ENCODE results near the gene BCAS3. TPM values are rescaled to one million over a fixed set of nuclear protein-coding genes. Genes with fewer than 3 reads are reported as not detected.
"Not testable (repeated sequence)": the region's sequence is repeated elsewhere in the genome, so short reads cannot be mapped to it uniquely, and the experiment has no call there.

BCAS3 gene
- total RNA-seq, 1 donor from 2014 or later = 12.5 TPM

DNA sequence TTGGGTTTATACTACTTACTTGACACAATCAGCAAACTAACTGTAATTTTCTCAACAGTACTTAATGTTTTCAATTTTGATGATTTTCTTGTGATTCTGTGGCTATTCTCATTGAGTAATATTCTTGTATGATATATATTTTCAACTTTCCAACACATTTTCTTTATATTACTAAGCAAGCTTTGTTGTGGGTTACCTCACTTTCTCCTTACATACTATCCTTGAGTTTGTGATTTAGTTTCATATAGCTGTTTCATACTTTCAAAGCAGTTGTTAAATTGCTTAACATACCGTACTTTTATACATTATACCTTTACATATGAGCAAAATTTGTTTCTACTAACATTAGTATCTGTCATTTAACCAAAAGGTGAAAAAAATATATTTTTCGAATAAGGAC lies 197.1 kb downstream of the BCAS3 start:
- intact Hi-C loops (cut with micrococcal nuclease) = no loop called here

DNA sequence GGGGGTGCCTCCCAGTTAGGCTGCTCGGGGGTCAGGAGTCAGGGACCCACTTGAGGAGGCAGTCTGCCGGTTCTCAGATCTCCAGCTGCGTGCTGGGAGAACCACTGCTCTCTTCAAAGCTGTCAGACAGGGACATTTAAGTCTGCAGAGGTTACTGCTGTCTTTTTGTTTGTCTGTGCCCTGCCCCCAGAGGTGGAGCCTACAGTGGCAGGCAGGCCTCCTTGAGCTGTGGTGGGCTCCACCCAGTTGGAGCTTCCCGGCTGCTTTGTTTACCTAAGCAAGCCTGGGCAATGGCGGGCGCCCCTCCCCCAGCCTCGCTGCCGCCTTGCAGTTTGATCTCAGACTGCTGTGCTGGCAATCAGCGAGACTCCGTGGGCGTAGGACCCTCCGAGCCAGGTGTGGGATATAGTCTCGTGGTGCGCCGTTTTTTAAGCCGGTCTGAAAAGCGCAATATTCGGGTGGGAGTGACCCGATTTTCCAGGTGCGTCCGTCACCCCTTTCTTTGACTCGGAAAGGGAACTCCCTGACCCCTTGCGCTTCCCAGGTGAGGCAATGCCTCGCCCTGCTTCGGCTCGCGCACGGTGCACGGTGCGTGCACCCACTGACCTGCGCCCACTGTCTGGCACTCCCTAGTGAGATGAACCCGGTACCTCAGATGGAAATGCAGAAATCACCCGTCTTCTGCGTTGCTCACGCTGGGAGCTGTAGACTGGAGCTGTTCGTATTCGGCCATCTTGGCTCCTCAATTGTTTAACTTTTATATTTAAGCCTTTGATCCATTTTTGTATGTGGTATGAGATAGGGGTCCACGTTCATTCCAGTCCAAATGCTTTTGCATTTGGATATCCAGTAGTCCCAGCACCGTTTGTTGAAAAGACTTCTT lies 209.3 kb downstream of the BCAS3 start:
- intact Hi-C loops (cut with micrococcal nuclease) = not testable (repeated sequence)

DNA sequence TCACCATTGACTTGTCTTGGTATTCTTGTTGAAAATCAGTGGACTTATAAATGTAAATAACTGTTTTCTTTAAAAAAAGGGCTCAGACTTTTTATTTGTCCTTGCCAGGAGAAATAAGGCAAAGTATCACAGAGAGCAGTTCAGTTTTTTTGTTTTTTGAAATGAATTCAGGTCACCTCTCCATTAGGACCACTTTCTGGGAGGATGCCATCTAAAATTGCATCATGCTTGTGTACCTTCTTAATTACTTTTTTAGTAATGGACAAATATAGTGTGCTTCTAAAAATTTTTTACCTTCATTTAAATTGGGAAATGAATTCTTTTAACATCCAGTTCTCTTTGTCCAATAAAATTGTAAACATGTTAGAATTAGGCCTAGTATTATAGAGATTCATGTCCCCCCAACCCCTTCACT lies 210.0 kb downstream of the BCAS3 start:
- intact Hi-C loops (cut with micrococcal nuclease) = no loop called here

DNA sequence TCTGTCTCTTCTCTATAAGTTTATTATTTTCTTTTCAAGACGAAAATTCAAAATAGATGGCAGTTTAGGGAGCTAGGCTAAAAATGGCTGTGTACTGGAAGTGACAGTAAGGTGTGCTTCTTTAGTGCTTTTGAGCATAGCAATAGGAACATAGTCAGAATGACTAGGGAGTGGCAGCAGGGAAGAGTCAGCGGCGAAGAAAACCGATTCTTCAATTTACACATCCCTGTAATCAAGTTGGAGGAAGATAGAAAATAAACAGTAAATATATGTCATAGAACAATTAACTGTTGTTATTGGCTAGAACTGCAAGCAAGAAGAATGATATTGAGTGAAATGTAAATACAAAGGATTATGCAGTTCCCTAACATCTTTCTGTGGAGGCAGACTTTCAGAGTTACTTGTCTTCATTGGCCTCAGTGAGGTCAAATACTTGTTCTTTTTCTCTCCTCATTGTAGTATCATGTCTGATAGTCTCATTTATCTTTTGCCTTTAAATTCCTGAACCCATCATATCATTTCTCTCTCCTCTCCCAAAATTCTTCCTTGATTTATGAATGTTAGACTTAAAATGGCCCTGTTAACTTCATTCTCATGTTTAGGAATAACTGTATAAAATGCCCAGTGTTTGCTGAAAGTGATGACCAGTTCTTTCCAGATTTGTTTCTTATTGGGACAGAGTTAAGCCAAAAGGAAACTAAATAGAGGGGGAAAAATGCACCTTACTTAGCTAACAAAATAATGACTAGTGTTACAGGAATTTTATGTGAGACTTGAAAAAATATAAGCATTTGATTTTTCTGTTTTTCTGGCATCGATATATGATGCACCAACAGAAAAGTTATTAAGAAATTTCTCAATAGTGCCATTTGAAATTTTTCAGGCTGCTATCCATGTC lies 211.4 kb downstream of the BCAS3 start:
- intact Hi-C loops (cut with micrococcal nuclease) = no loop called here

DNA sequence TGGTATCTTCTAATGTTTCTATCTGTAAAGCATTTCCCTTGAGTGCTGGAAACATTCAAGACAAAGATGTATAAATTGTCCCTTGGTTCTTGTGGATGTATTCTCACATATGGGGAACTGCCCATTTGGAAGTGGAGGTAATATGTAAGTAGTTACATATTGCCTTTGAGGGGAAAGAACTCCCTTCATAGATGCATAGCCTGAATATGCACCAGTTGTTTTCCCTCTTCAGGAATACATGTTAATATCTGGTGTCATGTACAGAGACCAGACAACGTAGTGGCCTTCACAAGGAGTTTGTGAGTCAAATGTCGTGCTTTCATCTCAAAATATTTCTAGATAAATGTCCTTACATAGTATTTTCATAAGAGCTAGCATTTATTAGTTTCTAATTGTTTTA lies 213.5 kb downstream of the BCAS3 start:
- intact Hi-C loops (cut with micrococcal nuclease) = no loop called here

DNA sequence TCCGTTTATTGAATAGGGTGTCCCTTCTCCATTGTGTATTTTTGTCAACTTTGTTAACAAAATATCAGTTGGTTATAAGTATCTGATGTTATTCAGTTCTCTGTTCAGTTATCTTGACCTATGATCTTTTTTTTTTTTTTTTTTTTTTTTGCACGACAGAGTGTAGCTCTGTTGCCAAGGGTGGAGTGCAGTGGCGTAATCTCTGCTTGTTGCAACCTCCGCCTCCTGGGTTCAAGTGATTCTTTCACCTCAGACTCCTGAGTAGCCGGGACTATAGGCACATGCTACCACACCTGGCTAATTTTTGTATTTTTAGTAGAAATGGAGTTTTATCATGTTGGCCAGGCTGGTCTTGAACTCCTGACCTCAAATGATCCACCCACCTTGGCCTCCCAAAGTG lies 215.8 kb downstream of the BCAS3 start:
- intact Hi-C loops (cut with micrococcal nuclease) = no loop called here

DNA sequence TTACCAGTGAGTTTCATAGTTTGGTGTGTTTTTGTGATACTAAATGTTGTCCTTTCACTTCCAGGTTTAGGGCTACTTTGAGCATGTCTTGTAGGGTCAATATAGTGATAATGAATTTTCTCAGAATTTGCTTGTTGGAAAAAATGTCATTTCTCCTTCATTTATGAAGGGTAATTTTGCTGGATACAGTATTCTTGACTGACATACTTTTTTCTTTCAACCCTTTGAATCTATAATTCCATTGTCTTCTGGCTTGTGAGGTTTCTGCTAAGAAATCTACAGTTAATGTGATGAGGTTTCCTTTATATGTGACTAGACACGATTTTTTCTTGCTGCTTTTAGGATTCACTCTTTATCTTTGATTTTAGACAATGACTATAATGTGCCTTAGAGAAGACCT lies 219.3 kb downstream of the BCAS3 start:
- intact Hi-C loops (cut with micrococcal nuclease) = no loop called here

DNA sequence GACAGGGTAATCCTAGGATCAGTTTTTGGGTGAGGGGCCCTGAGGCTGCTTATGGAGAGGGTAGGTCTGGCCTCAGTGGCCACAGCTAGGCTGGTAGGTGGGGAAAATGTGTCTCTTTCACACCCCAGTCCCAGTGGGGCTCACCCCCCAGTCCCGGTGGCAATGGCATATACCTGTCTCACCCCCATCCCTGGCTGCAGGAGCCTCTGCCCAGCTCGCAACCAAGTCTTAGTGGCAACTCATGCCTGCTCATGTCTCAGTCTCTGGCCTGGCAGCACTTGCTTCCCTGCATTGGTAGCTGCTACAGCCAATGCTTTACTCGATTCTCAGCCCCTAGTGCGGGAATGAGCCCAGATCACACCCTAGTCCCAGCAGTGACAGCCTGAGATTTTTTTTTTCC lies 221.5 kb downstream of the BCAS3 start:
- intact Hi-C loops (cut with micrococcal nuclease) = no loop called here

DNA sequence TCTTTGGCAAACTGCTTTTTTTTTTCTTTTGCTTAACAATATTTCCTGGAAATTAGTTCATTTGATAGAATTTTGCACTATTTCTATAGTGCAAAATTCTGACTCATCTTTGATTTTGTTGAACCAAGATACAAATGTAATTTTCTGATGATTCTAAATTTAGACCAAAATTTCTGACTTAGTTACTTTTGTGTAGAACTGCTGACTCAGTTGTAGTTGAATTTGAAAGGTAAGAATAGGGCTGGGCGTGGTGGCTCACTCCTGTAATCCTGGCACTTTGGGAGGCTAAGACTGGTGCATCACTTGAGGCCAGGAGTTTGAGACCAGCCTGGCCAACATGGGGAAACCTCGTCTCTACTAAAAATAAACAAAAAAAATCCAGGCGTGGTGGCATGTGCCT lies 223.0 kb downstream of the BCAS3 start:
- intact Hi-C loops (cut with micrococcal nuclease) = no loop called here

DNA sequence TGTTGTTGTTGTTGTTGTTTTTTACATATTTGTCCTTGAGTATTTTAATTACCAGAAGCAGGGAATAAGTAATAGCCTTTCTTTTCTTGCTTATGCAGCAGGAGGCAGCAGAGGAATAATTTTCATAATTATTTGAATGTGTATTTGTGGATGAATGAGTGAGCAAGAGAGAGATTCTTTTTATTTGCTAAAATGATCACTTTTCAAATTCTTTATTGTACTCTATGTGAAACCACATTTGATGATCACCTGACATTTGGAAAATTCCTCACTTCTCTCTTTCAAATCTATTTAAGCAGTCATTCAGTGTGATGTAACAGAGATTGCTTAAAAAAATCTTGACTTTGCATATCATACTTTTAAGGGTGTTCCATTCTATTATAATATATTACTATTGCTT lies 223.6 kb downstream of the BCAS3 start:
- intact Hi-C loops (cut with micrococcal nuclease) = no loop called here

DNA sequence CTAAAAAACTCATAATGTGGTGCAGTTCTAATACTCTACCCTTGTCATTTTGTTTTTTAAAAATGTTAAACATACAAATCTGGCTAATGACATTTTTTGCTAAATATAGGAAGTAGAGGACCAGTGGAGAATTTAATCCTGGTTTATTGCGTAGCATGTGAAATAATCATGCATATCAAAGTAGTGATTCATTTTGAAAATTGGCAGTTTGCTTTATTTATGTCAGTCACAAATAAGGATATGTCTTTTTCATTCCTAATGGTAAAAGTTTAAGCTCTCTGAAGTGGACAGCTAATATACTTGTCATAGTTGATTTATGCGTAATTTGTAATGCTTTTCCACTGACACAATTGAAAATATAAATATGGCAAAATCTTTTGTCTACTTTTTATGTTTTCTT lies 224.2 kb downstream of the BCAS3 start:
- intact Hi-C loops (cut with micrococcal nuclease) = no loop called here

DNA sequence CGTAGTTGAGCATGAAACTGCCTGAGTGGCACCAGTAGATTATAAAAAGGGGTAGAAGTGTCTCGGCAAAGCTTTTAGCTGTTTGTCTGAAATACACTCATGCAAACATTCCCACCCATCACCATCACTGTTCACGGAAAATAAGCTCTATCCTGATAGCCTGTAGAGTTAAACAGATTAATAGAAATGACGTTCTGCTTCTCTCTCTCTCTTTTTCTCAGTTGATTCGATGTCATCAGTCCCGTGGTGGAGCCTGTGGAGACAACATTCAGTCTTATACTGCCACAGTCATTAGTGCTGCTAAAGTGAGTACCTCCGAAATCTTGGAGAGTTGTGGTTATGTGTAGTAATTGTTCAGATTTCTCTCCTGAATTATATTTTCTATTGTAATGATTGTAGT lies 224.7 kb downstream of the BCAS3 start:
- intact Hi-C loops (cut with micrococcal nuclease) = no loop called here

DNA sequence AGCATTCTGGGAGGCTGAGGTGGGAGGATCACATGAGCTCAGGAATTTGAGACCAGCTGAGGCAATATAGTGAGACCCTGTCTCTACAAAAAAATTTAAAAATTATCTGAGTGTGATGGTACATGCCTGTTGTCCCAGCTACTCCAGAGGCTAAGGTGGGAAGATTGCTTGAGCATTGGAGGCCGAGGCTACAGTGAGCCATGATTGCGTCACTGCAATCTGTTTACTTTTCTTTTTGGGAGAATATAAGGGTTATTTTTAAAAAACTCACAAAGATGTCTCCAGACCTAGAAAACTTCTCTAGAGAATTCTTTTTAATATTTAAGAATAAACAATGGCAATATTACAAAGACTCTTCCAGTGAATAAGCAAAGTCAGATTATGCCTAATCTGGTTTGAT lies 226.9 kb downstream of the BCAS3 start:
- intact Hi-C loops (cut with micrococcal nuclease) = no loop called here

DNA sequence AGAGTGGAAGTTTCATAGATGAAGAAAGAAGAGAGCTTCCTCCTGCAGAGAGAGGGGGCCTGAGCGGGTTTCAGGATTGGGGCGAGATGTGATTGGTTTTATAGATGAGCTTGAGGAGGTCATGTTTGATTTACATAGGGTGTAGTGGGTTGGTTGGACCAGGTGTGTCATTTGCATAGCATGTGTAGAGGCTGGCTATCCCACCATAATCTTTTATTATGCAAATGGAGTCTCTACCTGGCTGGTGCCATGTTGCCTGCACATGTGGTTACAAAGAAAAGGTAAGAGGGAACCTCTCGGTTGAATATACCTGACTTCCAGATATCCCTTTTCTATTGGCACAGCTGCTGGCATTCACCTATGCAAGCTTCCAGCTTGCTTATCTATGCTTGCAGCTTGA lies 228.1 kb downstream of the BCAS3 start:
- intact Hi-C loops (cut with micrococcal nuclease) = no loop called here

DNA sequence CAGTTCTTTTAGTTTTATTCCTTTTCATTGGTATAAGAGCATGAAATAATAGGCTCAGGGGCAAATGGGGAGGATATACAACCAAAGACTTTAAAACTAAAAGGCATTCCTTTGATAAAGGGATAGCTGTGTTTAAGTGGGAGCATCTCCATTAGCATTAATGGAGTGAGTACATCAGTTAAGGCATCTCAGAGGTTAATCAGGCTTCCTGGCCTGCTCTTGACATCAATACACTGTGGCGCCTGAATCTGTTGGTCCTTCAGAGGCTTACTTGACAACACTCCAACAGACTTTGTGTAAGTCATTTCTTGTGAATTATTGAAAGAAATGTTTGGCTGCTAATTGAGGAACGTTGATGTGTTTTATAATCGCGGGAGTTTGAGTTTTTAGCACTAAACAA lies 230.7 kb downstream of the BCAS3 start:
- intact Hi-C loops (cut with micrococcal nuclease) = no loop called here

DNA sequence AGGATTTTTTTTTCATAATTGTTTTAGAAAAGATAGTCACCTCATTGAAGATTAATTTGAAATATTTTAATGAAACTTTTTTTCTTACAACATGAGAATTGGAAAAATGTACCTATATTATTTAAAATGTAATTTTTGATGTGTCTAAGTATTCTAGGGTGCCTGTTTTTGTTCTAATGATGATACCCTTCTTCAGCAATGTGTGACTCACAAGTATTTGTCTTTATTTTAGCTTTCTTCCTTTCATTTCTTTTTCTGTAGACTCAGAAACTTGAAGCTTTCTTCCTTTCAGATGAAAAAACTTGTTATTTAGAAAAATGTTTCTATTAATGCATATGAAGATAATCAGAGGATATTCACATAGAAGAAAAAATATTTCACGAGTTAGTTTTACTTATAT lies 231.8 kb downstream of the BCAS3 start:
- intact Hi-C loops (cut with micrococcal nuclease) = no loop called here

DNA sequence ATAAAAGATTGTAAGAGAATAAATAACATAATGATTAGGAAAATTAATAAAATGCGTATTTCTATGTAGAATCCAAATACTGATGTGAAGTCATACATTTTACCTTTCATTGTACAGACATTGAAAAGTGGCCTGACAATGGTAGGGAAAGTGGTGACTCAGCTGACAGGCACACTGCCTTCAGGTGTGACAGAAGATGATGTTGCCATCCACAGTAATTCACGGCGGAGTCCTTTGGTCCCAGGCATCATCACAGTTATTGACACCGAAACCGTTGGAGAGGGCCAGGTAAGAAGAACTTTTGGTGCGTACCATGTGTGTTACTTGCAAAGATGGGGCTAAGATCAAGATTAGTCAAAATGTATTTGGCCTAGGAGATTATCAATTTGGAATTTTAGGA lies 232.8 kb downstream of the BCAS3 start:
- intact Hi-C loops (cut with micrococcal nuclease) = no loop called here

DNA sequence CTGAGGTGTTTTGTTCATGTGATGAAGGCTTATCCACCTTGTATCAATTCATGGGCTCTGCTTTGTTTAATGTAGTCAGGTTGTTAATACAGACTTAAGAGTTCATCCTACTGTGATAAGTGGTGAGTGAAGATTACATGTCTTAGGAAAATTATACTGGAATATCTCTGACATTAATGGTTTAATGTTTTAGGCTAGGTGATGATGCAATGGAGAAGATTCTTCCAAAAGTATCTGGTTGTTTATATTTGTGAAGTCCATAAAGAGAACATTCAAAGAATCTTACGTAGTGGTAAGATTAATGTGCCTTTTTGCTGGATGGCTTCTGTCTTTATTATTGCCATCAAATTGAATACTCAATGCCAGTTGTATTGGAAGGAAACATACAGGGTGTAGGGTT lies 236.4 kb downstream of the BCAS3 start:
- intact Hi-C loops (cut with micrococcal nuclease) = no loop called here

DNA sequence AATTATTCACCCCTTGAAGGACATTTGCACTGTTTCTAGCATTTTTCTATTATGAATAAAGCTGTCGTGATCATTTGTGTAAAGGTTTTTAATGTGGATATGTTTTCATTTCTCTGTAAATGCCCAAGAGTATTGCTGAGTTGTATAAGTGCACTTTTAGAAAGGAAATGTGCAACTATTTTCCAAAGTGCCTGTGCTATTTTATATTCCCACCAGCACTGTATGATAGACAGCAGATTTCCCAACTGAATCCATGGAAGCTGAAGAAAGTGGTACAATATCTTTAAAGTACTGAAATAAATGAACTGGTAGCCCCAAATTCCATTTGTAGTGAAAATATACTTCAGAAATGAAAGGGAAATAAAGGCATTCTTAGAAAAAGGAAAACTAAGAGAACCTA lies 238.4 kb downstream of the BCAS3 start:
- intact Hi-C loops (cut with micrococcal nuclease) = no loop called here

DNA sequence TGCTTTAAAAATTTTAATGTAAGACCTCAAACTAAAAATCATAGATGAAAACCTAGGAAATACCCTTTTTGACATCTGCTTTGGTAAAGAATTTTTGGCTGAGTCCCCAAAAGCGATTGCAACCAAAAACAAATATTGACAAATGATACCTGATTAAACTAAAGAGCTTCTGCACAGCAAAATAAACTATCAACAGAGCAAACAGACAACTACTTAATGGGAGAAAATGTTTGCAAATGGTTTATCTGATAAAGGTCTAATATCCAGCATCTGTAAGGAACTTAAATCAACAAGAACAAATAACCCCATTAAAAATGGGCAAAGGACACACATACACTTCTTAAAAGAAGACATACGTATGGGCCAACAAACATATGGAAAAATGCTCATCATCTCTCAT lies 242.5 kb downstream of the BCAS3 start:
- intact Hi-C loops (cut with micrococcal nuclease) = no loop called here

DNA sequence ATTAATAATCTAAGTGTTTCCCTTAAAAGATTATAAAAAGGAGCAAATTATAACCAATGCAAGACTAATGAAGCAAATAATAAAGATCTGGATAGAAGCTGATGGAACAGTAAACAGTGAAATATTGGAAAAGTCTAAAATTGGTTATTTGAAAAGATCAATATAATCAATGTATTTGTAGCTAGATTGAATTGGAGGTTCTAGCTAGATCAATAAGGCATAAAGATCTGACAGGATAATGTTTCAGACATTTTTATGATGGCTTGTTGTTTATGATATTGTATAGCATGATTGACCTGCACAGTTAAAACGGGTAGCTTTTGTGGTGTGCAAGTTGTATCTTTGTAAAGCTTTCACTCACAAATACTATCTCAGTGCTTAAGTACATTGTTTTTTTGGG lies 245.3 kb downstream of the BCAS3 start:
- intact Hi-C loops (cut with micrococcal nuclease) = no loop called here

DNA sequence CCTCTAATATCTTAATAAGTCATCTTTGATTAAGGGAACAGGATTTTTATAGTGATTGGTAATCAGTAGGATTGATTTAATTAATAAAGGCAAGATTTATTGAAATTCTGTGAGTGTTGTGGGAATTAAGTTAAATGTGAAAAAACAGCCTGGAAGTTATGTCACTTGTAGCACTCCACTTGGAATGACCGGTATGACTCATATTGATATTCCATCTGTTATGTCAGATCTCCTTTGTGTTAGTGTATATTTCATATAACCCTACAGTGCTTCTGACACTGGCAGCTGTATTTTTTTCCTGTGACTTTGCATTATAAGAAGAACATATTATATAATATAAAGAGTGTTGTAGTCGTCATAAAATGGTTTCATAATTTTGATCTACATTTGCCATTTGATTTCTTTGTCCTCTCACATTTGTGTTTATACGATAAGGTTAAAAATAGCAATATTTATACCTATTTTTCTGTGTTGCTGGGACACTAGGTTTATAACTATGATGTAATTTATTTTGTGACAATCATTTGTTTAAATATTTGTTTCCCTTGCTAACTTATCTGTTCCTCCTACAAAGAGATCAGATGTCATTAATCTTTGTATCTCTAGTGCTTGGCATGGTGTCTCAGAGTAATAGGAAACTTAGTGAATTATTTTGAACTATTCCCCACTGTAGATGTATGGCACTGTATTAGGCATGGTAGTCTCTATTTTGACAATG lies 249.0 kb downstream of the BCAS3 start:
- intact Hi-C loops (cut with micrococcal nuclease) = no loop called here

Measured in T-helper 2 cell treated with Interferon-gamma antibody and Interleukin-4, amounts not matched to agents 100 ng/mL and 5 ng/mL, for 36 hours (primary cell).